ENCODE measurements around the gene CST2.

DNA sequence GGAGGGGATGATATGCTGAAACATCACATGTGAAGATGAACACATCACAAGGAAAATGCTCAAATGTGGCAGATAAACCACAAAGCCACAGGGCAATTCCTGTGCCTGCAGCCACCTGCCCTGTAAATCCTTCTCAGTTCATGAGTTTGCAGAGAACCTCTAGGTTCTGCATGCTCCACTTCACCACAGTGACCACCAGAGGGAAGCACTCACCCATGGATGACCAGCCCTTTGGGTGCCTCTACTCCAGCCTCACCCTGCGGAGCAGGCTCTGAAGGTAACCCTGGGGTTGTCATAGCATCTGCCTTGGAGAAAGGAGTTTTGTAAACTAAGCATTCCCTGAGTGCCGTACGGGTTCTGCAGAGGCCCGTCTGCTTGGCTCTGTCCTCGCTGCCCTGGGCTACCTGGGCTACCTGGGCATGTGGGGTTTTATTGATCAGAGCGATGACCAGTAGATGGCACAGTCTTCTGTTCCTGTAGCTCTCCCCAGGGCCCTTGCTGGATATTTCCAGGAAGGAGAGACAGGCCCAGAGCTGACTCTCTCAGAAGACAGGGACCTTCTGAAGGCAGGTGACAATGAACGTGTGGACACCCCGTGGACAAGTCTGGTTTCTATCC, 44.1 kb downstream of the CST2 start:
- TF ChIP-seq, protein P1, sequence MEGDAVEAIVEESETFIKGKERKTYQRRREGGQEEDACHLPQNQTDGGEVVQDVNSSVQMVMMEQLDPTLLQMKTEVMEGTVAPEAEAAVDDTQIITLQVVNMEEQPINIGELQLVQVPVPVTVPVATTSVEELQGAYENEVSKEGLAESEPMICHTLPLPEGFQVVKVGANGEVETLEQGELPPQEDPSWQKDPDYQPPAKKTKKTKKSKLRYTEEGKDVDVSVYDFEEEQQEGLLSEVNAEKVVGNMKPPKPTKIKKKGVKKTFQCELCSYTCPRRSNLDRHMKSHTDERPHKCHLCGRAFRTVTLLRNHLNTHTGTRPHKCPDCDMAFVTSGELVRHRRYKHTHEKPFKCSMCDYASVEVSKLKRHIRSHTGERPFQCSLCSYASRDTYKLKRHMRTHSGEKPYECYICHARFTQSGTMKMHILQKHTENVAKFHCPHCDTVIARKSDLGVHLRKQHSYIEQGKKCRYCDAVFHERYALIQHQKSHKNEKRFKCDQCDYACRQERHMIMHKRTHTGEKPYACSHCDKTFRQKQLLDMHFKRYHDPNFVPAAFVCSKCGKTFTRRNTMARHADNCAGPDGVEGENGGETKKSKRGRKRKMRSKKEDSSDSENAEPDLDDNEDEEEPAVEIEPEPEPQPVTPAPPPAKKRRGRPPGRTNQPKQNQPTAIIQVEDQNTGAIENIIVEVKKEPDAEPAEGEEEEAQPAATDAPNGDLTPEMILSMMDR (conservative IDR thresholded peaks at IDR 0.05; ENCODE audit: low read length), result peak; percentile 68
- TF ChIP-seq EZH2phosphoT487 (IDR thresholded peaks at IDR 0.05; ENCODE audit: borderline replicate concordance), result no peak
